Fibroblast of peridontal ligament (primary cell): ENCODE measurements around the gene ZFP30.

Source experiments
- DNase-seq: peaks from one replicate; pipeline ENCODE4 v3.0.0-alpha.2; 2010; ENCODE audit errors: extremely low read depth

Gene ZFP30

DNA sequence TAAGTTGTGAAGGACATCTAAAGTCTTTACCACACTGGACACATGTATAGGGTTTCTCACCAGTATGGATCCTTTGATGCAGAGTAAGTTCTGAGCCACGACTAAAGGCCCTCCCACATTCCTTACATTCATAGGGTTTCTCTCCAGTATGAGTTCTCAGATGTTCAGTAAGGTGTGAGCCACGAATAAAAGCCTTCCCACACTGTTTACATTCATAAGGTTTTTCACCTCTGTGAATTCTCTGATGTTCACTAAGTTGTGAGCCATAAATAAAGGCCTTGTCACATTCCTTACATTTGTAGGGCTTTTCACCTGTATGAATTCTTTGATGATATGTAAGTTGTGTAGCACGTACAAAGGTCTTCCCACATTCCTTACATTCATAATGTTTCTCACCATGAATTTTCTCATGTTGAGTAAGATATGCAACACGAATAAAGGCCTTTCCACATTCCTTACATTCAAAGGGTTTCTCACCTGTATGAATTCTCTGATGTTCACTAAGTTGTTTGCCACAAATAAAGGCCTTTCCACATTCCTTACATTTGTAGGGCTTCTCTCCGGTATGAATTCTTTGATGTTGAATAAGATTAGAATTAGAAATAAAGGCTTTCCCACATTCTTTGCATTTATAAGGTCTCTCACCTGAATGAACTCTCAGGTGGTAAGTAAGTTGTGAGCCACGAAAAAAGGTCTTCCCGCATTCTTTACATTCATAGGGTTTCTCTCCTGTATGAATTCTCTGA lies 90.5 kb downstream of the ZFP30 start:
- no peak for DNase-seq
